LNCAP (cell line): ENCODE measurements around the gene RUNX3.

Experiments
- CTCF ChIP-seq: fragments of 450-650 bp; IDR thresholded peaks from 2 replicates; pipeline ENCODE4 v1.5.1; 2017; ENCODE audit warnings: mild to moderate bottlenecking

The RUNX3 gene

GRCh38 chr1:24921412-24921811 is 8.7 kb downstream of the RUNX3 start:
- TF ChIP-seq CTCF = no peak

GRCh38 chr1:24920533-24920925 is 9.5 kb downstream of the RUNX3 start:
- TF ChIP-seq CTCF = no peak

- no peak for TF ChIP-seq CTCF
These were observed 10.1 kb downstream of the RUNX3 start for GRCh38 chr1:24919791-24920532.

- no peak for TF ChIP-seq CTCF
These were observed 11.0 kb downstream of the RUNX3 start for GRCh38 chr1:24918995-24919605.

GRCh38 chr1:24918370-24918769 is 11.7 kb downstream of the RUNX3 start:
- no peak for TF ChIP-seq CTCF

- no peak for TF ChIP-seq CTCF
These were observed 12.6 kb downstream of the RUNX3 start for GRCh38 chr1:24917327-24918074.

- TF ChIP-seq CTCF = no peak
These were observed 14.1 kb downstream of the RUNX3 start for GRCh38 chr1:24915816-24916602.
